GM19328 (cell line): ENCODE results near the gene RAB11FIP3.
"Not testable (repeated sequence)": the region's sequence is repeated elsewhere in the genome, so short reads cannot be mapped to it uniquely, and the experiment has no call there.

Experiments
- ATAC-seq: cut with Tn5 transposase; IDR thresholded peaks from one replicate; pipeline ENCODE4 v1.9.1; 2021; ENCODE audit warnings: mild to moderate bottlenecking, moderate library complexity; ENCODE audit not compliant: unreplicated experiment

The RAB11FIP3 gene

GRCh38 chr16:457732-458400 lies 32.4 kb downstream of the RAB11FIP3 start:
- no peak for ATAC-seq

GRCh38 chr16:459761-460160 lies 34.3 kb downstream of the RAB11FIP3 start:
- no peak for ATAC-seq

- ATAC-seq, result no peak
Observed at GRCh38 chr16:460787-461186, 35.3 kb downstream of the RAB11FIP3 start.

GRCh38 chr16:463071-463470 lies 37.6 kb downstream of the RAB11FIP3 start:
- no peak for ATAC-seq

GRCh38 chr16:466651-467050 lies 41.2 kb downstream of the RAB11FIP3 start:
- ATAC-seq, result no peak

GRCh38 chr16:467249-467871 lies 41.9 kb downstream of the RAB11FIP3 start:
- ATAC-seq, result not testable (repeated sequence)

- no peak for ATAC-seq
Observed at GRCh38 chr16:468068-468821, 42.8 kb downstream of the RAB11FIP3 start.

- ATAC-seq, result not testable (repeated sequence)
Observed at GRCh38 chr16:469459-469858, 44.0 kb downstream of the RAB11FIP3 start.

GRCh38 chr16:470418-470817 lies 45.0 kb downstream of the RAB11FIP3 start:
- ATAC-seq, result no peak

GRCh38 chr16:471353-472198 lies 46.1 kb downstream of the RAB11FIP3 start:
- no peak for ATAC-seq

GRCh38 chr16:472199-472504 lies 46.7 kb downstream of the RAB11FIP3 start:
- ATAC-seq, result no peak

- no peak for ATAC-seq
Observed at GRCh38 chr16:473046-474043, 47.9 kb downstream of the RAB11FIP3 start.

- no peak for ATAC-seq
Observed at GRCh38 chr16:474420-475122, 49.1 kb downstream of the RAB11FIP3 start.

GRCh38 chr16:476039-476438 lies 50.6 kb downstream of the RAB11FIP3 start:
- no peak for ATAC-seq

- ATAC-seq, result no peak
Observed at GRCh38 chr16:477301-478157, 52.1 kb downstream of the RAB11FIP3 start.

GRCh38 chr16:478287-478686 lies 52.8 kb downstream of the RAB11FIP3 start:
- ATAC-seq, result not testable (repeated sequence)

GRCh38 chr16:482468-483185 lies 57.2 kb downstream of the RAB11FIP3 start:
- ATAC-seq, result no peak
